ENCODE measurements around the gene ELAVL1. TPM values are rescaled to one million over a fixed set of nuclear protein-coding genes. Genes with fewer than 3 reads are reported as not detected.
"Not testable (repeated sequence)": the region's sequence is repeated elsewhere in the genome, so short reads cannot be mapped to it uniquely, and the experiment has no call there.

Gene ELAVL1
- total RNA-seq, 2 experiments from 2014 or later, result 65.4 to 168 TPM

DNA sequence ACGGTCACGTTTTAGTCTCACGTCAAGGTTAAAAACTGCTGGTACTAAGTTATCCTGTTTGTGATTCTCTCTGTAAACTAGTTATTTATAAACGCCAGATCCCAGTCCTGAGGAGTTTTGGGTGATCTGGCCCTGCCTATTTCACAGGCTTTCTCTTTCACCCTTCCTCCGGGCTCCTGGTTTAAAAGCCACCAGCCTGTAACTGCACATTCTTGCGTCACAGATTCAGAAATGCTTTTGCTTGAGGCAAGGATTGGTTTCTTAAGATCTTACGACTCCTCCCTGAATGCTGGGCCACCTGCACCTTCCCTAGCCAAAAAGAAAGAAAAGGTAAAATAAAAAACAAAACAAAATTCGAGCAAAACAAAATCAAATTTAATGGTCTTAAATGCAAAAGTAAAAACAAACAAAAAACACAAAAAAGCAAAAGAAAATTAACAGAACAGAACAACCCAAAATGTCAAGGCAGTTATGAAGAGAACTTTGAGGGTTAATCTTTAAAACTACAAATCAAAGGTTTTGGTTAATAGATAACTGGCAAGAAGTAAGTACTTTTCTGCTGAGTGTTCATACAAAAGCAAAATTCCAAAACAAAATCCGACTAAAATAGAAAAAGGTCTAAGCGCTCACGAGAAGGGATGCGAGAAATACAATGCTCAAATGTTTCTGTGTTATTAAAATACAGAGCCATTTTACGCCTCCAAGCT, 43.4 kb downstream of the ELAVL1 start:
- Histone ChIP-seq H3K36me3 (ENCODE audit: insufficient read depth, low read length) (peaks cover 89% of the 10 kb centered on the region), H3K4me1 (ENCODE audit: insufficient read depth, low read length, poor library complexity, severe bottlenecking) (no peaks in the 10 kb centered on the region)
- intact Hi-C loops (cut with micrococcal nuclease; ENCODE audit: unreplicated experiment), result no loop called here

DNA sequence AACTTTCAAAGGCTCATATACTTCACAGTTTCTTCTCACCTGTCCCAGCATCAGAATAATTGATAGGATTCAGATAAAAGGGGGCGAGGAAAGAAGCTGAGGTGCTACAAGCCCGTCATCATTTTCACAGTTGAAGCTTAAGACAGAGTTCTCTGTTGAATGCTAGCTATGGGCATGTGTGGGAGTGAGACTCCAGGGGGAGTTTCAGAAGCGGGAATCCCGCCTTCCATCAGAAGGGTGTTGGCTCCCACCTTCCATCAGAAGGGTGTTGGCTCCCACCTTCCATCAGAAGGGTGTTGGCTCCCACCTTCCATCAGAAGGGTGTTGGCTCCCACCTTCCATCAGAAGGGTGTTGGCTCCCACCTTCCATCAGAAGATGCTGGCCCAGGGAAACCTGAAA, 44.4 kb downstream of the ELAVL1 start:
- BruUV-seq (replicated peaks); H4K20me1 ChIP-seq (ENCODE audit: insufficient read depth, low read length); H3K9me2 ChIP-seq (ENCODE audit: insufficient read depth, low read length); CTCF ChIA-PET (ENCODE audit: unreplicated experiment); H3K9me3 ChIP-seq (ENCODE audit: low read length); intact Hi-C loops (cut with micrococcal nuclease; ENCODE audit: unreplicated experiment); H3K79me2 ChIP-seq (ENCODE audit: insufficient read depth, low read depth, low read length); H3K4me3 ChIP-seq (ENCODE audit: low read depth, low read length, poor library complexity, severe bottlenecking); H3K4me1 ChIP-seq (ENCODE audit: insufficient read depth, low read length, poor library complexity, severe bottlenecking); DNase-seq (ENCODE audit: low spot score); H3K27ac ChIP-seq (ENCODE audit: low read depth, low read length, poor library complexity, severe bottlenecking); H3K4me2 ChIP-seq (ENCODE audit: low read length); H2AFZ ChIP-seq (ENCODE audit: low read length): not testable (repeated sequence)
- POLR2A ChIA-PET, result interaction anchor here (0.8 to 1.2 kb wide), 2 partner anchors 17 to 89 kb away, joined by 4 to 5 read pairs; partner anchors contain the start of gene TIMM44
- peaks cover 79% of the 10 kb centered on the region for H3K36me3 ChIP-seq (ENCODE audit: insufficient read depth, low read length)

More for the DNA sequence above, 43.4 kb downstream of the ELAVL1 start:
- no peak overlapping the region for H3K4me3 ChIP-seq (ENCODE audit: low read depth, low read length, poor library complexity, severe bottlenecking)
- POLR2A ChIA-PET, result no interaction called here
- TF ChIP-seq EZH2phosphoT487 (IDR thresholded peaks at IDR 0.05; ENCODE audit: borderline replicate concordance, low read depth, low read length), result no peak
- TF ChIP-seq, protein P1, sequence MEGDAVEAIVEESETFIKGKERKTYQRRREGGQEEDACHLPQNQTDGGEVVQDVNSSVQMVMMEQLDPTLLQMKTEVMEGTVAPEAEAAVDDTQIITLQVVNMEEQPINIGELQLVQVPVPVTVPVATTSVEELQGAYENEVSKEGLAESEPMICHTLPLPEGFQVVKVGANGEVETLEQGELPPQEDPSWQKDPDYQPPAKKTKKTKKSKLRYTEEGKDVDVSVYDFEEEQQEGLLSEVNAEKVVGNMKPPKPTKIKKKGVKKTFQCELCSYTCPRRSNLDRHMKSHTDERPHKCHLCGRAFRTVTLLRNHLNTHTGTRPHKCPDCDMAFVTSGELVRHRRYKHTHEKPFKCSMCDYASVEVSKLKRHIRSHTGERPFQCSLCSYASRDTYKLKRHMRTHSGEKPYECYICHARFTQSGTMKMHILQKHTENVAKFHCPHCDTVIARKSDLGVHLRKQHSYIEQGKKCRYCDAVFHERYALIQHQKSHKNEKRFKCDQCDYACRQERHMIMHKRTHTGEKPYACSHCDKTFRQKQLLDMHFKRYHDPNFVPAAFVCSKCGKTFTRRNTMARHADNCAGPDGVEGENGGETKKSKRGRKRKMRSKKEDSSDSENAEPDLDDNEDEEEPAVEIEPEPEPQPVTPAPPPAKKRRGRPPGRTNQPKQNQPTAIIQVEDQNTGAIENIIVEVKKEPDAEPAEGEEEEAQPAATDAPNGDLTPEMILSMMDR (conservative IDR thresholded peaks at IDR 0.05; ENCODE audit: low read length), result no peak
- BruUV-seq (replicated peaks), result no TSS peak
- H3K27ac ChIP-seq (ENCODE audit: low read depth, low read length, poor library complexity, severe bottlenecking), result no peak overlapping the region
- H2AFZ ChIP-seq (ENCODE audit: low read length), result no peak overlapping the region
- no peak for DNase-seq (ENCODE audit: low spot score)
- H4K20me1 ChIP-seq (ENCODE audit: insufficient read depth, low read length), result no peaks in the 10 kb centered on the region
- no peaks in the 10 kb centered on the region for H3K9me3 ChIP-seq (ENCODE audit: low read length)
- CTCF ChIA-PET (ENCODE audit: unreplicated experiment), result no interaction called here
- H3K79me2 ChIP-seq (ENCODE audit: insufficient read depth, low read depth, low read length), result no peaks in the 10 kb centered on the region
- no peaks in the 10 kb centered on the region for H3K9me2 ChIP-seq (ENCODE audit: insufficient read depth, low read length)
- no peak overlapping the region for H3K4me2 ChIP-seq (ENCODE audit: low read length)

DNA sequence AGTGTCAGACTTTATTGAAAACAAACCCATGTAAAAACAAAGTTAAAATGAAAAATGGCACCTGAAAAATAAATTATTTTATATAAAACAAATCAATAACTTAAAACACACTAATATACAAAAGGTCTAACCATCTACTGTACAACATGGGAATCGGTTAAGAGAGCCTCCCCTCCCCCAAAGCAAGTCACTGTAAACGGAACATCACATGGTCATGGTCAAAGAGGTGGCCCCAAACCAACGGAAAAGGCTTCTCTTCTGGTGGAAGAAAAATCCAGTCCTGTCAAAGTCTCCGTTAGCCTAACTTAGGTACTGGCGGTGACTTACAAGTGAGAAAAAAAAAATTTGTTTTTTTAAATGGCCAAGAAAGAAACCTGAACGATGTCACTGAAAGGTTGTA, 46.2 kb downstream of the ELAVL1 start:
- Histone ChIP-seq H3K36me3 (ENCODE audit: insufficient read depth, low read length) (peaks cover 60% of the 10 kb centered on the region), H4K20me1 (ENCODE audit: insufficient read depth, low read length) (no peaks in the 10 kb centered on the region), H3K9me3 (ENCODE audit: low read length) (no peaks in the 10 kb centered on the region), H3K4me3 (ENCODE audit: low read depth, low read length, poor library complexity, severe bottlenecking) (no peak overlapping the region), H3K27ac (ENCODE audit: low read depth, low read length, poor library complexity, severe bottlenecking) (no peak overlapping the region), H3K4me2 (ENCODE audit: low read length) (no peak overlapping the region), H3K9me2 (ENCODE audit: insufficient read depth, low read length) (no peaks in the 10 kb centered on the region), H2AFZ (ENCODE audit: low read length) (no peak overlapping the region), H3K4me1 (ENCODE audit: insufficient read depth, low read length, poor library complexity, severe bottlenecking) (no peaks in the 10 kb centered on the region), H3K79me2 (ENCODE audit: insufficient read depth, low read depth, low read length) (no peaks in the 10 kb centered on the region)
- DNase-seq (ENCODE audit: low spot score), result no peak
- CTCF ChIA-PET (ENCODE audit: unreplicated experiment), result no interaction called here
- intact Hi-C loops (cut with micrococcal nuclease; ENCODE audit: unreplicated experiment), result no loop called here
- POLR2A ChIA-PET, result interaction anchor here (1.6 kb wide), 1 partner anchor 15 kb away, joined by 5 read pairs; no protein-coding TSS in a partner anchor
- TF ChIP-seq EZH2phosphoT487 (IDR thresholded peaks at IDR 0.05; ENCODE audit: borderline replicate concordance, low read depth, low read length), result no peak
- TF ChIP-seq, protein P1 (conservative IDR thresholded peaks at IDR 0.05; ENCODE audit: low read length), result no peak
- BruUV-seq (replicated peaks), result no TSS peak
